GM12878 (cell line): ENCODE measurements around the gene MAD1L1. TPM values are rescaled to one million over a fixed set of nuclear protein-coding genes. Genes with fewer than 3 reads are reported as not detected.

ENCODE experiments used
- ATAC-seq: fragments of 200-7000 bp; cut with Tn5 transposase; 3 replicates; pipeline ENCODE4 v1.9.1; 2020; ENCODE audit warnings: mild to moderate bottlenecking, moderate library complexity
- BruUV-seq: library from RNA; stranded (reverse); fragments of 400-500 nt; replicated peaks from 2 replicates; lab custom pipeline; 2021; lab: Mats Ljungman, UMichigan
- CTCF ChIA-PET: fragments of 300-600 bp; sonication (Branson Sonifier 250); formaldehyde crosslinking; extraction: SDS; loops from one replicate; lab custom pipeline; 2021; ENCODE audit warnings: inconsistent platforms; lab: Yijun Ruan, JAX
- POLR2A ChIA-PET: fragments of 350-600 bp; formaldehyde crosslinking; extraction: SDS; loops from one replicate; lab custom pipeline; 2021; ENCODE audit warnings: inconsistent platforms; lab: Charles Lee
- RAD21 ChIA-PET: fragments of 300-600 bp; sonication (Branson Sonifier 250); formaldehyde crosslinking; loops from one replicate; lab custom pipeline; 2023; ENCODE audit warnings: antibody characterized with exemption; ENCODE audit not compliant: unreplicated experiment; lab: Charles Lee
- SMC1A ChIA-PET: fragments of 300-600 bp; sonication (Branson Sonifier 250); formaldehyde crosslinking; loops from one replicate; lab custom pipeline; 2023; ENCODE audit not compliant: unreplicated experiment, uncharacterized antibody; lab: Charles Lee
- DNase-seq: peaks from one replicate; pipeline ENCODE4 v3.0.0-alpha.2; 2011; ENCODE audit warnings: low read depth, low spot score
- FAIRE-seq: peaks from 3 replicates; lab custom pipeline; 2011; peaks lifted over from hg19 to GRCh38; lab: Jason Lieb, UNC
- H2AFZ ChIP-seq: 2 replicates; pipeline ENCODE4 v1.6.0; 2011; ENCODE audit warnings: low read depth, low read length, control low read depth; ENCODE audit not compliant: control insufficient read depth
- H3K27ac ChIP-seq: 2 replicates; pipeline ENCODE4 v1.5.1; 2011; ENCODE audit warnings: control low read depth; ENCODE audit not compliant: control insufficient read depth, insufficient read depth
- H3K27me3 ChIP-seq, 2 experiments: replicated peaks in 1 of 2; 2 replicates each; pipeline versions ENCODE4 v1.6.0 to v1.6.1; 2011; ENCODE audit warnings: low read length in 1 of 2; ENCODE audit not compliant: control insufficient read depth in 2 of 2, insufficient read depth in 2 of 2
- H3K36me3 ChIP-seq, 2 experiments: 2 replicates each; pipeline ENCODE4 v1.5.1; 2011; ENCODE audit warnings: low read length in 1 of 2; ENCODE audit not compliant: control insufficient read depth in 2 of 2, insufficient read depth in 2 of 2
- H3K4me1 ChIP-seq: 2 replicates; pipeline ENCODE4 v1.6.1; 2011; ENCODE audit warnings: mild to moderate bottlenecking, low read length, moderate library complexity, mixed read lengths; ENCODE audit not compliant: control insufficient read depth, insufficient read depth
- H3K4me2 ChIP-seq: 2 replicates; pipeline ENCODE4 v1.6.0; 2011; ENCODE audit warnings: control low read depth; ENCODE audit not compliant: control insufficient read depth, insufficient read depth
- H3K4me3 ChIP-seq: fragments of 200-600 bp; sonication (generic); 2 replicates; pipeline ENCODE4 v1.5.1; 2016
- H3K79me2 ChIP-seq: 2 replicates; pipeline ENCODE4 v1.6.0; 2011; ENCODE audit warnings: low read length; ENCODE audit not compliant: control insufficient read depth, insufficient read depth
- H3K9ac ChIP-seq: 2 replicates; pipeline ENCODE4 v1.8.0; 2011; ENCODE audit warnings: low read length, control low read depth, mixed read lengths; ENCODE audit not compliant: control insufficient read depth, insufficient read depth
- H3K9me3 ChIP-seq: replicated peaks from 3 replicates; pipeline ENCODE4 v1.5.1; 2011; ENCODE audit warnings: mild to moderate bottlenecking, low read length; ENCODE audit not compliant: control insufficient read depth, insufficient read depth
- H4K20me1 ChIP-seq: 2 replicates; pipeline ENCODE4 v1.6.0; 2011; ENCODE audit not compliant: control insufficient read depth, insufficient read depth
- EZH2 ChIP-seq: IDR thresholded peaks from 2 replicates; pipeline ENCODE4 v1.6.1; 2012; ENCODE audit warnings: low read depth, mild to moderate bottlenecking, control low read depth, inconsistent platforms, low read length, borderline replicate concordance; ENCODE audit not compliant: control insufficient read depth
- GATAD2B ChIP-seq: fragments of 450-650 bp; conservative IDR thresholded peaks from 2 replicates; pipeline ENCODE4 v1.6.1; 2017; ENCODE audit warnings: low read depth, mild to moderate bottlenecking, moderate library complexity
- HCFC1 ChIP-seq: fragments of 150-350 bp; IDR thresholded peaks from 2 replicates; pipeline ENCODE4 v1.6.1; 2014; ENCODE audit warnings: low read length
- PAX5 ChIP-seq: IDR thresholded peaks from 2 replicates; pipeline ENCODE4 v1.6.1; 2011; ENCODE audit warnings: low read depth, low read length, borderline replicate concordance
- PML ChIP-seq: IDR thresholded peaks from 2 replicates; pipeline ENCODE4 v1.6.1; 2012; ENCODE audit warnings: low read length, inconsistent platforms
- SKIL ChIP-seq: fragments of 450-650 bp; IDR thresholded peaks from 2 replicates; pipeline ENCODE4 v1.6.1; 2017; ENCODE audit warnings: mild to moderate bottlenecking, low read depth, inconsistent platforms; ENCODE audit not compliant: poor library complexity, severe bottlenecking
- SMAD1 ChIP-seq: fragments of 450-650 bp; IDR thresholded peaks from 2 replicates; pipeline ENCODE4 v1.6.1; 2018; ENCODE audit warnings: mild to moderate bottlenecking, low read depth; ENCODE audit not compliant: partially characterized antibody
- SMC3 ChIP-seq: IDR thresholded peaks from 2 replicates; pipeline ENCODE4 v1.6.1; 2011; ENCODE audit warnings: low read length, improper control_type of control experiment, borderline replicate concordance
- SRF ChIP-seq, 2 experiments: IDR thresholded peaks; 2 replicates each; pipeline ENCODE4 v1.6.1; 2011; ENCODE audit warnings: low read depth in 2 of 2, low read length in 2 of 2, mild to moderate bottlenecking in 1 of 2, moderate library complexity in 1 of 2
- USF2 ChIP-seq: IDR thresholded peaks from 2 replicates; pipeline ENCODE4 v1.6.1; 2011; ENCODE audit warnings: low read depth, low read length, improper control_type of control experiment, borderline replicate concordance
- ZNF622 ChIP-seq: fragments of 450-650 bp; IDR thresholded peaks from 2 replicates; pipeline ENCODE4 v1.6.1; 2017; ENCODE audit warnings: mild to moderate bottlenecking, inconsistent platforms
- WGBS: methylation state at CpG from one replicate; pipeline ENCODE4 v1.1.6; 2016; ENCODE audit warnings: low lambda C conversion rate; ENCODE audit not compliant: insufficient replicate concordance, insufficient coverage; ENCODE audit errors: missing lambda C conversion rate; 5-methylcytosine and 5-hydroxymethylcytosine counted together
- in situ Hi-C: fragments of 300-500 bp; cut with MboI; formaldehyde crosslinking; loops from 9 replicates; pipeline ENCODE4 v1.14.3; 2018; ENCODE audit warnings: mixed read lengths
- intact Hi-C: fragments of 100-400 bp; cut with micrococcal nuclease; formaldehyde crosslinking; loops from one replicate; pipeline ENCODE4 v1.14.2; 2022; ENCODE audit not compliant: unreplicated experiment
- polyA plus RNA-seq, 11 experiments: library from polyadenylated mRNA; depleted of rRNA in 4 of 11; unstranded in 6 of 11; stranded (reverse) in 5 of 11; fragments of >200 nt; fragmentation: Nextera tagmentation in 4 of 11; fragmentation: Illumina TruSeq in 1 of 11; extraction: Ambion mirVana in 4 of 11; extraction: Trizol in 1 of 11; gene quantifications; 1 replicate in 1 of 11; 2 replicates in 10 of 11; pipeline versions ENCODE4 v1.2.1 to v1.2.3, GENCODE V29; 2011 to 2016; ENCODE audit warnings: inconsistent platforms in 2 of 11, missing spikeins in 2 of 11, low read depth in 1 of 11
- total RNA-seq, 4 experiments: library from RNA; depleted of rRNA in 3 of 4; stranded (reverse); fragments of >200 nt in 3 of 4; fragmentation: Illumina TruSeq in 1 of 4; extraction: Trizol in 1 of 4; gene quantifications; 2 replicates each; pipeline versions ENCODE4 v1.2.1 to v1.2.3, GENCODE V29; 2013 to 2021
- TF ChIP-seq, protein P1 (sequence below): IDR thresholded peaks from 2 replicates; pipeline ENCODE4 v1.6.1; 2012; ENCODE audit warnings: improper control_type of control experiment, low read depth, low read length; ENCODE audit not compliant: insufficient replicate concordance

Gene MAD1L1
- total and polyA plus RNA-seq, 10 of the 15 experiments (the other 5 are each of a cell fraction or from before 2014, with no cell fraction given): 2.2 to 76.8 (median 38.3) TPM

DNA sequence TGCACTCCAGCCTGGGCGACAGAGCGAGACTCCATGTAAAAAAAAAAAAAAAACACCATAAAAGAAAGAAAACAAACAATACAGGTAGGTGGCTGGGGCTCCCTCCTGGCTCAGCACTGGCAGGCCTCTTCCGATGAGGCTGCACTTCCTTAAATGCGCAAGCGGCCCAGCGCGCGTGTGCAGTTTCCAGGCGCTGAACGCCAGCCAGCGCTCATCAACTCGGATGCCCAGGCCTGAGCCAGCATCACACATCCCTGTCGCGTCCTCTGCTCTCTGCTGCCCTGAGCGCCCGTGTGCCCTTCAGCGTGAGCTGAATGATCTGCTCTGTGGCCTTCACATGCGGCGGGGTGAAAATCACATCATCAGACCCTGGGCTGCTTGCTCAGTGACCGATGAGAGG lies 41.1 kb upstream of the MAD1L1 start (continued):
- no peak for TF ChIP-seq SKIL
- no peak for TF ChIP-seq SMAD1
- TF ChIP-seq EZH2: no peak

DNA sequence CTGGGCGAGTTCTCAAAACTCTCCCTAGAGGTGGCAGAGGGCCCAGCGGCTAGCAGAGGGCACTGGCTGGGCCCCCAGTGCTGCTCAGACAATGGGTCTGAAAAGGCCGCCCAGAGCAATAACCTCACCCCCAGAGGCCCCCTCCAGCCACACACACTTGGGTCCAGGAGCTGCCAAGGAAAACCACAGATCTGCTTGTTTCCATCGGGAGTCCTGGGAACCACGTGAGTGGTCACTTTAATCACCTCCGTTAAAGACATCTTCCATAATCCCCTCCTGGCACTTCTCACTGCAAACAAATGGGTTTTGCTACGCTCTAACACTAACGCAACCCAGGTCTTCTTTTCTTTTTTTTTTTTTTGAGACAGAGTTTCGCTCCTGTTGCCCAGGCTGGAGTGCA lies 39.3 kb upstream of the MAD1L1 start:
- CTCF ChIA-PET: no interaction called here
- in situ Hi-C loops (no loop called here), intact Hi-C loops (no loop called here)
- Histone ChIP-seq H3K9me3 (no peaks in the 10 kb centered on the region), H3K4me2 (no peak overlapping the region), H3K4me1 (no peaks in the 10 kb centered on the region), H3K79me2 (no peaks in the 10 kb centered on the region), H3K4me3 (no peak overlapping the region), H4K20me1 (no peaks in the 10 kb centered on the region), H3K27ac (no peak overlapping the region), H3K9ac (no peak overlapping the region), H2AFZ (no peak overlapping the region), H3K36me3 (peaks cover 7 to 37% of the 10 kb centered on the region in 2 experiments; a peak in 3 of 4 replicates), H3K27me3 (no peaks in the 10 kb centered on the region)
- 80% methylated on average over 8 of the region's 9 CpGs for WGBS
- RAD21 ChIA-PET: no interaction called here
- FAIRE-seq (no peak), ATAC-seq (no peak), DNase-seq (no peak)
- SMC1A ChIA-PET: no interaction called here
- BruUV-seq: no TSS peak
- POLR2A ChIA-PET: no interaction called here
- TF ChIP-seq ZNF622 (no peak), SKIL (no peak), GATAD2B (no peak), PAX5 (no peak), PML (no peak), SMC3 (no peak), SRF (IDR thresholded peaks at IDR 0.05; ENCODE audit: low read depth in 2 of 2, low read length in 2 of 2) (no peak), HCFC1 (no peak), USF2 (no peak)
- TF ChIP-seq, protein P1, sequence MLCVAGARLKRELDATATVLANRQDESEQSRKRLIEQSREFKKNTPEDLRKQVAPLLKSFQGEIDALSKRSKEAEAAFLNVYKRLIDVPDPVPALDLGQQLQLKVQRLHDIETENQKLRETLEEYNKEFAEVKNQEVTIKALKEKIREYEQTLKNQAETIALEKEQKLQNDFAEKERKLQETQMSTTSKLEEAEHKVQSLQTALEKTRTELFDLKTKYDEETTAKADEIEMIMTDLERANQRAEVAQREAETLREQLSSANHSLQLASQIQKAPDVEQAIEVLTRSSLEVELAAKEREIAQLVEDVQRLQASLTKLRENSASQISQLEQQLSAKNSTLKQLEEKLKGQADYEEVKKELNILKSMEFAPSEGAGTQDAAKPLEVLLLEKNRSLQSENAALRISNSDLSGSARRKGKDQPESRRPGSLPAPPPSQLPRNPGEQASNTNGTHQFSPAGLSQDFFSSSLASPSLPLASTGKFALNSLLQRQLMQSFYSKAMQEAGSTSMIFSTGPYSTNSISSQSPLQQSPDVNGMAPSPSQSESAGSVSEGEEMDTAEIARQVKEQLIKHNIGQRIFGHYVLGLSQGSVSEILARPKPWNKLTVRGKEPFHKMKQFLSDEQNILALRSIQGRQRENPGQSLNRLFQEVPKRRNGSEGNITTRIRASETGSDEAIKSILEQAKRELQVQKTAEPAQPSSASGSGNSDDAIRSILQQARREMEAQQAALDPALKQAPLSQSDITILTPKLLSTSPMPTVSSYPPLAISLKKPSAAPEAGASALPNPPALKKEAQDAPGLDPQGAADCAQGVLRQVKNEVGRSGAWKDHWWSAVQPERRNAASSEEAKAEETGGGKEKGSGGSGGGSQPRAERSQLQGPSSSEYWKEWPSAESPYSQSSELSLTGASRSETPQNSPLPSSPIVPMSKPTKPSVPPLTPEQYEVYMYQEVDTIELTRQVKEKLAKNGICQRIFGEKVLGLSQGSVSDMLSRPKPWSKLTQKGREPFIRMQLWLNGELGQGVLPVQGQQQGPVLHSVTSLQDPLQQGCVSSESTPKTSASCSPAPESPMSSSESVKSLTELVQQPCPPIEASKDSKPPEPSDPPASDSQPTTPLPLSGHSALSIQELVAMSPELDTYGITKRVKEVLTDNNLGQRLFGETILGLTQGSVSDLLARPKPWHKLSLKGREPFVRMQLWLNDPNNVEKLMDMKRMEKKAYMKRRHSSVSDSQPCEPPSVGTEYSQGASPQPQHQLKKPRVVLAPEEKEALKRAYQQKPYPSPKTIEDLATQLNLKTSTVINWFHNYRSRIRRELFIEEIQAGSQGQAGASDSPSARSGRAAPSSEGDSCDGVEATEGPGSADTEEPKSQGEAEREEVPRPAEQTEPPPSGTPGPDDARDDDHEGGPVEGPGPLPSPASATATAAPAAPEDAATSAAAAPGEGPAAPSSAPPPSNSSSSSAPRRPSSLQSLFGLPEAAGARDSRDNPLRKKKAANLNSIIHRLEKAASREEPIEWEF: no peak
